Glutamatergic neuron (in vitro differentiated cells): ENCODE measurements around the gene C19orf67. TPM values are rescaled to one million over a fixed set of nuclear protein-coding genes. Genes with fewer than 3 reads are reported as not detected.
A peak's percentile ranks its signal among the peaks of the same experiment; 100 is the strongest.

ENCODE experiments used
- DNase-seq: peaks from one replicate; pipeline ENCODE4 v3.0.0; 2022
- H3K27ac Mint-ChIP-seq: one replicate; pipeline ENCODE4 v1.8.0; 2020; ENCODE audit warnings: mild to moderate bottlenecking, mixed read lengths, inconsistent platforms; ENCODE audit not compliant: unreplicated experiment
- H3K27me3 Mint-ChIP-seq: one replicate; pipeline ENCODE4 v1.8.0; 2020; ENCODE audit warnings: mild to moderate bottlenecking, moderate library complexity, mixed read lengths, inconsistent platforms; ENCODE audit not compliant: unreplicated experiment
- H3K36me3 Mint-ChIP-seq: one replicate; pipeline ENCODE4 v1.8.0; 2020; ENCODE audit warnings: mild to moderate bottlenecking, mixed read lengths, inconsistent platforms; ENCODE audit not compliant: unreplicated experiment
- H3K4me1 Mint-ChIP-seq: one replicate; pipeline ENCODE4 v1.8.0; 2020; ENCODE audit warnings: mild to moderate bottlenecking, low read depth, mixed read lengths, inconsistent platforms; ENCODE audit not compliant: unreplicated experiment
- H3K4me3 Mint-ChIP-seq: one replicate; pipeline ENCODE4 v1.8.0; 2020; ENCODE audit warnings: mild to moderate bottlenecking, mixed read lengths, inconsistent platforms; ENCODE audit not compliant: unreplicated experiment
- H3K9me3 Mint-ChIP-seq: one replicate; pipeline ENCODE4 v1.8.0; 2020; ENCODE audit warnings: mild to moderate bottlenecking, moderate library complexity, mixed read lengths, inconsistent platforms; ENCODE audit not compliant: unreplicated experiment
- CTCF ChIP-seq: fragments of 200-600 bp; sonication (generic); IDR thresholded peaks from one replicate; pipeline ENCODE4 v1.5.0; 2021; ENCODE audit not compliant: partially characterized antibody, unreplicated experiment
- total RNA-seq: library from RNA; stranded (reverse); fragmentation: NEBNext Ultra II Directional; extraction: Animal tissue kit (Norgen Biotek cat#: 25700); gene quantifications from one replicate; pipeline ENCODE4 v1.2.1, GENCODE V29; 2021; ENCODE audit not compliant: unreplicated experiment

Gene C19orf67
- total RNA-seq, 1 donor from 2014 or later = 0.71 TPM

DNA sequence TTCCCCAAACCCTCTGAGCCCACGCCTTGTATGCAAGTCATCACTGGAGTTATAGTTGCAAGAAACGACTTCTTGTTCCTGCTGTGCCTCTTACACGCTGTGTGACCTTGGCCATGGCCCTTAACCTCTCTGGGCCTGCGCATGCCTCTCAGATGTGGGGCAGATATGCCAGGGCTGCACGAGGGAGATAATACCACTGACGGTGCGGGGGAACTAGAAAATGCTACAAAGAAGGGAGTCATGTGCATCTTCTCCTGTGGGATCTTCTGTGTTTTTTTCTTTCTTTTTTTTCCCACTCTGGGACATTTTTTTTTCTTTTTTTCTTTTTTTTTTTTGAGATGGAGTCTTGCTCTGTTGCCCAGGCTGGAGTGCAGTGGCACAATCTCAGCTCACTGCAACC is 9.3 kb upstream of the C19orf67 start:
- no peak for DNase-seq
- H3K36me3 Mint-ChIP-seq = peaks cover 4% of the 10 kb centered on the region
- TF ChIP-seq CTCF = no peak
- H3K27ac Mint-ChIP-seq = no peak overlapping the region
- peaks cover 4% of the 10 kb centered on the region for H3K4me1 Mint-ChIP-seq
- peaks cover 11% of the 10 kb centered on the region for H3K9me3 Mint-ChIP-seq
- peaks cover 8% of the 10 kb centered on the region for H3K27me3 Mint-ChIP-seq
- H3K4me3 Mint-ChIP-seq = no peak overlapping the region

GRCh38 chr19:14093117-14093823 is 7.7 kb upstream of the C19orf67 start:
- peak overlapping the region; percentile 34 for H3K4me3 Mint-ChIP-seq
- DNase-seq = no peak
- peaks cover 15% of the 10 kb centered on the region for H3K9me3 Mint-ChIP-seq
- H3K4me1 Mint-ChIP-seq = peaks cover 8% of the 10 kb centered on the region
- no peak for TF ChIP-seq CTCF
- peaks cover 12% of the 10 kb centered on the region for H3K27me3 Mint-ChIP-seq
- H3K36me3 Mint-ChIP-seq = peaks cover 9% of the 10 kb centered on the region
- H3K27ac Mint-ChIP-seq = no peak overlapping the region

DNA sequence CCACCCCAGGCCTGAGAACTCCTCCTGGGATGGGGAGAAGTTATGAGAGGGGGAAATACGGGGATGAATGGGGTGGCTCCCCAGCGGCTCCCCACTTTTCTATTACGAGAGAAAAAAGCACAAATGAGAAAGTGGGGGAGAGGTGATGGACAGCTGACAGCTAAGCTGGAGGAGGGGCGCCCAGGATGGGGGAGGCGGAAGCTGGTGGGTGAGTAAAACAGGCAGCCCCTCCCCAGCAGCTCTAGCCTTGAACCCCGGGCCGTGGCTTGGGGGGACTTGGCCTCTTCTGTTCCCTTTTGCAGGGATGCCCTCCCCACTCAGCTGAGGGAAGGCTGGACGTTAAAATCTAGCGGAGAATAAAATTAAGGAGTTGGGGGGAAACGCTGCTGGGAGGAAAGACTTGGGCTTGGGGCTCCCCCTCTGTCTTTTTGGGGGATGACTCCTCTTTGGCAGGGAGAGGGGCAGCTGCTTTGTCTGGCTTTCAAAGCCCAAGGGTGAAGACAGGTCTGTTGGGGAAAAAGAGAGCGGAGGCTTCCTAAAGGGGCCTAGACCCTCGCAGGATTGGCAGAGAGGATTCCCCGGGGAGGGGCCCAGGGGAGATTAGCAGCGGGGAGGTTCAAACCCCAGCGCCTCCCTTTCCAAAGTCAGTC is 6.4 kb upstream of the C19orf67 start:
- peak overlapping the region; percentile 93 for H3K4me3 Mint-ChIP-seq
- peak overlapping the region; percentile 84 for H3K27ac Mint-ChIP-seq
- peaks cover 9% of the 10 kb centered on the region for H3K36me3 Mint-ChIP-seq
- DNase-seq = no peak
- peaks cover 8% of the 10 kb centered on the region for H3K4me1 Mint-ChIP-seq
- H3K9me3 Mint-ChIP-seq = peaks cover 18% of the 10 kb centered on the region
- no peak for TF ChIP-seq CTCF
- H3K27me3 Mint-ChIP-seq = peaks cover 8% of the 10 kb centered on the region

- Mint-ChIP-seq H3K36me3 (peaks cover 9% of the 10 kb centered on the region), H3K4me3 (peak overlapping the region; percentile 93), H3K27ac (peak overlapping the region; percentile 84), H3K9me3 (peaks cover 15% of the 10 kb centered on the region), H3K4me1 (peaks cover 8% of the 10 kb centered on the region), H3K27me3 (peaks cover 8% of the 10 kb centered on the region)
- TF ChIP-seq CTCF = peak; percentile 13
- DNase-seq = peak; percentile 61
Observed at GRCh38 chr19:14091081-14091812, 5.7 kb upstream of the C19orf67 start.
